ENCODE results near the gene C15orf39. TPM values are rescaled to one million over a fixed set of nuclear protein-coding genes. Genes with fewer than 3 reads are reported as not detected.
"Not testable (repeated sequence)": the region's sequence is repeated elsewhere in the genome, so short reads cannot be mapped to it uniquely, and the experiment has no call there.

C15orf39 gene
- polyA plus RNA-seq, 1 donor from 2014 or later: 6.3 TPM

- not testable (repeated sequence) for H3K9me3 Mint-ChIP-seq, H3K27me3 Mint-ChIP-seq, H3K4me1 Mint-ChIP-seq, H3K36me3 Mint-ChIP-seq
- peak overlapping the region; percentile 59 to 92 (median 87) for H3K27ac Mint-ChIP-seq
- H3K4me3 Mint-ChIP-seq: peak overlapping the region in 2 of 4 donors; percentile 85 to 87
Observed at GRCh38 chr15:75219507-75219929, 17.8 kb downstream of the C15orf39 start.

DNA sequence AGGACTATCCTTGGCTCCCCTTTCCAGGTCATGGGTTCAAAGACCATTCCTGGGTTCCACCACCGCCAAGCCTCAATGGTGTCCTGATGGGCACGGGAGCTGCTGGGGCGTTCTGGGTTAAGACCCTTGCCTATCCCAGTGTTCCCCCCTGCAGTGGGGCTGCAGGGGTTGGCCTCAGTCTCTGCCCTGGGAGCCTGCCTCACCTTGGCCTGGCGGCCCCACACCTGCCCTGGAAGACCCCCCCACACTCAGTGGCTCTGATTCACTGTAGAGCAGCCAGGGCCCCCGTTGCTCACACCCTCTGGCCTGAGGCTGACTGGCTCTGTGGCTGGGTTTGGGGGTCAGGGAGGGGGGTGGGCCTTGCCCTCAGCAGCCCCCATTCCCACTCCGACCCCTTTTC, 22.0 kb downstream of the C15orf39 start:
- H3K36me3 Mint-ChIP-seq: peaks cover 3% of the 10 kb centered on the region
- no peak overlapping the region for H3K27ac Mint-ChIP-seq
- H3K27me3 Mint-ChIP-seq: peaks cover 3% of the 10 kb centered on the region
- H3K4me3 Mint-ChIP-seq: no peak overlapping the region
- peaks cover 6 to 10% (median 7%) of the 10 kb centered on the region in 3 donors for H3K4me1 Mint-ChIP-seq
- no peaks in the 10 kb centered on the region for H3K9me3 Mint-ChIP-seq

DNA sequence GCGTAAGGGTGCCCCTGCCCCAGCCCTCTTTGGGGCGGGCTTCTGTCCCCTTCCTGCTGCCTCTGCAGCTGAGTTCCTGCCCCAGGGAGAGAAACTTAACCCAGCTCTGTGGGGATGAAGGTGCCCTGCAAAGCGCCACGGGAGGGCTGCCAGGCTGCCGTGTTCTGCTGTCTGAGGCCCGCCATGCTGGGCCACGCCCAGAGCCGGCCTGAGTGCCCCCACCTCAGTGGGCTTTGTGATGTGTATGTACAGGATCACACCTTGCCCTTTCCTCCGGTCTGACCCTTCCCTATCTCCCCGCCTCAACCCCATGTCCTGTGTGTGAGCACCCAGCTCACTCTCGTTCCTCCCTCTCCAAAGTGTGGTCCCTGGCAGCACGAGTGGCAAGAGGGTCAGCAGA, 22.6 kb downstream of the C15orf39 start:
- H3K36me3 Mint-ChIP-seq: peaks cover 2% of the 10 kb centered on the region
- H3K27me3 Mint-ChIP-seq: peaks cover 3% of the 10 kb centered on the region
- no peak overlapping the region for H3K27ac Mint-ChIP-seq
- no peak overlapping the region for H3K4me3 Mint-ChIP-seq
- H3K4me1 Mint-ChIP-seq: peaks cover 3 to 7% (median 5%) of the 10 kb centered on the region in 3 donors
- H3K9me3 Mint-ChIP-seq: no peaks in the 10 kb centered on the region

- H3K9me3 Mint-ChIP-seq, H3K27me3 Mint-ChIP-seq, H3K36me3 Mint-ChIP-seq, H3K4me1 Mint-ChIP-seq: not testable (repeated sequence)
- Mint-ChIP-seq H3K27ac (peak overlapping the region in 1 of 3 donors; percentile 83), H3K4me3 (peak overlapping the region in 1 of 4 donors; percentile 60)
Observed at GRCh38 chr15:75225102-75225836, 23.6 kb downstream of the C15orf39 start.

DNA sequence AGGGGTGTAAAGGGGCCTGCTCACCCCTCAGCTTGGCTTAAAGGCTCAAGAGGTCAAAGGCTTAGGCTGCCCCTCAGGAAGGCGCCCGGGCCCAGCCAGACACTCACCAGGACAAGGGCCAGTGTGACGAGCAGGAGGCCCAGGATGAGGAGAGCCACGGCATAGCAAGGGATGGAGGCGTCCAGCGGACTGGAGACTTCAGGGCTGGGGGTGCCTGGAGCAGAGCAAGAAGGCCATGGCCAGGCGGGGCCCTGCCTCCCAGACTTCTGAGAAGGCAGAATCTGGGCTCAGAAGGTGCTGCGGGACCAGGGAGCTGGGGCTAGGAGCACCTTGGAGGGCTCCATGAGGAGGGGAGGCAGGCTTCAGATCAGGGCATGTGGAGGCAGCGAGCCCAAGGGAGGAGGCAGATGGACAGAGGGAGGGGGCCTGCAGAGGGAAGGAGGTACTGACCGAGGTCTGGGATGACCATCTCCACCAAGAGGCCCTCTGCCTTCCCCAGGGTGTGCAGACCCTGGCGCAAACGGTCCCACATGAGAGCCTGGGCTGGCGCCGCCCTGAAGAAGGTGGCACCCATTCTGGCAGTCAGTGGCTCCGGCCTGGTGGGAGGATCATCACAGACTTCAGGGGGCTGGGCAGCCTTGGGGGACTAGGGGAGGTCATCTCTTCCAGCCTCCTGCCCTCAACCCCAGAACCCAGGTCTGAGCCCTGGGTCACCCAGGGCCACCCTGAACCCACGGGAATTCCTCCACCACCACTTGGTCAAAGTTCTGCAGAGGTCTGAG, 24.5 kb downstream of the C15orf39 start:
- no peaks in the 10 kb centered on the region for H3K4me1 Mint-ChIP-seq
- no peak overlapping the region for H3K27ac Mint-ChIP-seq
- peaks cover 5% of the 10 kb centered on the region for H3K27me3 Mint-ChIP-seq
- no peaks in the 10 kb centered on the region for H3K36me3 Mint-ChIP-seq
- H3K9me3 Mint-ChIP-seq: no peaks in the 10 kb centered on the region
- H3K4me3 Mint-ChIP-seq: no peak overlapping the region

GRCh38 chr15:75227112-75227511, 25.4 kb downstream of the C15orf39 start:
- not testable (repeated sequence) for H3K4me1 Mint-ChIP-seq, H3K27ac Mint-ChIP-seq, H3K27me3 Mint-ChIP-seq, H3K4me3 Mint-ChIP-seq, H3K9me3 Mint-ChIP-seq, H3K36me3 Mint-ChIP-seq

DNA sequence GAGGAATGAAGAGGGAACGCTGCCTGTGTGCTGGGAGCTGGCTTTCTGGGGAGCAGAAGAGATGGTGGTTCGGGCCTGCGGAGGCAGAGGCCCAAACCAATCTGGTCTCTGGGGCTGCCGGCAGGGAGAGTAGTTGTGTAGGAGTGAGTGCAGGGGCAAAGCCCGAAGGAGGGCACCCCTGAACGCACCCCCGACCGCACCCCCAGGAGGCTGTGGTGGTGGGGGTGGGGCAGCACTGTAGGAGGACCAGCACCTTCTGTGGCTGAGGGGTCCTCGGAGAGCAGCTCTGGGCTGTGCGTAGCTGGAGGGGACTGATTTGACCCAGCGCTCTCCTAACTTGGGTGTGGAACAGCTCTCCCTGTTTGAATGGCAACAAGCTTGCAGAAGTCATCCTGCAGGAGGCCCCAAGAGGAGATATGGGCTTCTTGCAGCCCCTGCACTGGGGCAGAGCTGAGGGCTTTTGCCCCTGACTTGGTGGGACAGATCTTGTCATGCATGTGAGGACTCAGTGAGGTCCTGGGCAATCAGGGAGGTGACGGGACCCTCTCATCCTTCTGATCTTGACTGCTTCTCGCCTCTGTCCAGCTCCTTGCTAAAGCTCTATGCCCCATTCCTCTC, 26.1 kb downstream of the C15orf39 start:
- peaks cover 7% of the 10 kb centered on the region for H3K27me3 Mint-ChIP-seq
- no peaks in the 10 kb centered on the region for H3K36me3 Mint-ChIP-seq
- no peaks in the 10 kb centered on the region for H3K9me3 Mint-ChIP-seq
- H3K4me1 Mint-ChIP-seq: no peaks in the 10 kb centered on the region
- no peak overlapping the region for H3K27ac Mint-ChIP-seq
- no peak overlapping the region for H3K4me3 Mint-ChIP-seq

DNA sequence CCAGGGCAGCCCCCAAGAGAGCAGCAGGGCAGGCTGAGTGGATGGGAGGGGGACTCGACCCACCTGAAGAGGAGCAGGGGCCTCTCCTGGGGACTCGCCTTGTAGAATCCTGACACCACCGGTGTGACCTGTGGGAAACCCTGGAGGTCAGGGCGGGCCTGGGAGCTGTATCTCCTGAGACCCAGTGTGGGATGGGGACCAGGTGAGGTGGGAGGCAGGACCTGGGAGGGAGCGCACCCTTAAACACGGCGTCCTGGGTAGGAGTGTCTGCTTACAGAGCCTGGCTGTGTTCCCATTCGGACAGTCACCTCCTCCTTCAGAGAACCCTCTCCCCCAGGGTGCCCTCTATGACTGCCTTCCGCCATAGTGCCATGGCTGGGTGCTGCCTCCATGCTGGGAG, 27.1 kb downstream of the C15orf39 start:
- Mint-ChIP-seq H3K36me3 (no peaks in the 10 kb centered on the region), H3K4me1 (no peaks in the 10 kb centered on the region), H3K4me3 (no peak overlapping the region)

GRCh38 chr15:75229191-75230015, 27.7 kb downstream of the C15orf39 start:
- no peak overlapping the region for H3K27ac Mint-ChIP-seq
- no peak overlapping the region for H3K4me3 Mint-ChIP-seq
- H3K4me1 Mint-ChIP-seq: no peaks in the 10 kb centered on the region

More for the DNA sequence above, 27.1 kb downstream of the C15orf39 start:
- Mint-ChIP-seq H3K27me3 (peaks cover 13% of the 10 kb centered on the region), H3K9me3 (no peaks in the 10 kb centered on the region), H3K27ac (no peak overlapping the region)

DNA sequence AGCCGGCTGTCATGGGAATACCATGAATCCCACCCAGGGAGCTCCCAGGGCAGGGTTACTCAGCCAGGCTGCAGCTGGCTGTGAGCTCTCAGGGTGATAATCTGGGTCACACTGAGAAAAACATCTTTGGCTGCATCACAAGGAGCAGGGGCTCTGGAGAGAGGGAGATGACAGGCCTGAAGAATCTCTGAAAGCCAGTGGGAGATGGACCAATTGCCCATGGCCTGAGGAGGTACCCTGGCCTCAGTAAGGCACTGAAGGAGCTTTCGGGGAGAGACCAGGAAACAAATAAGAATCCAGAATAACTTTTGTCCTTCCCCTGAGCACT, 28.3 kb downstream of the C15orf39 start:
- Mint-ChIP-seq H3K4me3 (no peak overlapping the region), H3K27me3 (peaks cover 17% of the 10 kb centered on the region), H3K4me1 (peaks cover 0 to under 1% (median 0%) of the 10 kb centered on the region in 3 donors), H3K27ac (no peak overlapping the region), H3K9me3 (no peaks in the 10 kb centered on the region), H3K36me3 (no peaks in the 10 kb centered on the region)

More at GRCh38 chr15:75229191-75230015, 27.7 kb downstream of the C15orf39 start:
- Mint-ChIP-seq H3K36me3 (no peaks in the 10 kb centered on the region), H3K27me3 (peaks cover 15% of the 10 kb centered on the region), H3K9me3 (no peaks in the 10 kb centered on the region)

GRCh38 chr15:75230551-75231371, 29.1 kb downstream of the C15orf39 start:
- no peak overlapping the region for H3K4me3 Mint-ChIP-seq

DNA sequence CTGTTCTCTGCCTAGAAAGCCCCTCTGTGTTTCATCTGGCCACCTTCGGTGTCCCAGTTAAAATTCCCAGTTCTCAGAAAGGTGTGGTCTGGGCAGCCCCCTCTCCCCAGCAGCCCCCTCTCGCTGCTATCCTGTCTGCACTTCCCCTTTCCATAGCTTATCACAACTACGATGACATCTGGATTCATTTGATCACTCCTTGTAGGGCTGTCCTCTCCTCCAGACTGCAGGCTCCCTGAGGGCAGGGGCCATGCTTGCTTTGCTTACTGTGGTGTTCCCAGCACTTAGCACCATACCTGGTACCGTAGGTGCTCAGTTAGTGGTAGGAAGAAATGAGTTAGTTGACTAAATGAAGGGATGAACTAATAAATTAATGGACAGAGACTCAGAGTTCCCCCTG, 30.2 kb downstream of the C15orf39 start:
- peaks cover 19% of the 10 kb centered on the region for H3K27me3 Mint-ChIP-seq
- H3K9me3 Mint-ChIP-seq: no peaks in the 10 kb centered on the region
- H3K27ac Mint-ChIP-seq: no peak overlapping the region
- no peaks in the 10 kb centered on the region for H3K36me3 Mint-ChIP-seq
- peak overlapping the region in 1 of 4 donors; percentile 34 for H3K4me3 Mint-ChIP-seq
- peaks cover 0 to 1% (median 0%) of the 10 kb centered on the region in 3 donors for H3K4me1 Mint-ChIP-seq

More at GRCh38 chr15:75230551-75231371, 29.1 kb downstream of the C15orf39 start:
- no peak overlapping the region for H3K27ac Mint-ChIP-seq
- H3K36me3 Mint-ChIP-seq: no peaks in the 10 kb centered on the region
- H3K9me3 Mint-ChIP-seq: no peaks in the 10 kb centered on the region
- peaks cover 0 to 1% (median 0%) of the 10 kb centered on the region in 3 donors for H3K4me1 Mint-ChIP-seq
- H3K27me3 Mint-ChIP-seq: peaks cover 19% of the 10 kb centered on the region

GRCh38 chr15:75232252-75232813, 30.7 kb downstream of the C15orf39 start:
- no peaks in the 10 kb centered on the region for H3K36me3 Mint-ChIP-seq
- no peaks in the 10 kb centered on the region for H3K9me3 Mint-ChIP-seq
- no peak overlapping the region for H3K27ac Mint-ChIP-seq
- peaks cover 19% of the 10 kb centered on the region for H3K27me3 Mint-ChIP-seq
- H3K4me1 Mint-ChIP-seq: peaks cover 0 to 1% (median 0%) of the 10 kb centered on the region in 3 donors
- H3K4me3 Mint-ChIP-seq: no peak overlapping the region

Data from IgD-negative memory B cell (primary cell).